SK-N-SH treated with all-trans-retinoic acid at 6 μM for 48 hours (cell line): ENCODE measurements around the gene RAB35.

Experiments used
- ATAC-seq: fragments of 200-7000 bp; cut with Tn5 transposase; 3 replicates; pipeline ENCODE4 v1.9.1; 2020; ENCODE audit warnings: mild to moderate bottlenecking, moderate library complexity
- ARNTL ChIP-seq: fragments of 450-650 bp; formaldehyde crosslinking; IDR thresholded peaks from 2 replicates; pipeline ENCODE4 v1.5.0; 2020; ENCODE audit warnings: low read depth, mild to moderate bottlenecking, moderate library complexity, borderline replicate concordance
- BACH2 ChIP-seq: fragments of 250-450 bp; sonication (Bioruptor Pico); IDR thresholded peaks from 2 replicates; pipeline ENCODE4 v1.9.0; 2021; ENCODE audit warnings: mild to moderate bottlenecking, borderline replicate concordance
- CREB5 ChIP-seq: fragments of 250-450 bp; sonication (Bioruptor Pico); IDR thresholded peaks from 2 replicates; pipeline ENCODE4 v1.5.1; 2020; ENCODE audit warnings: low read depth, mild to moderate bottlenecking, moderate library complexity
- CSDC2 ChIP-seq: fragments of 250-450 bp; sonication (Bioruptor Pico); IDR thresholded peaks from 2 replicates; pipeline ENCODE4 v1.5.0; 2020; ENCODE audit warnings: mild to moderate bottlenecking, moderate library complexity
- CSRNP3 ChIP-seq: fragments of 250-450 bp; sonication (Bioruptor Pico); IDR thresholded peaks from 2 replicates; pipeline ENCODE4 v1.5.1; 2021; ENCODE audit warnings: mild to moderate bottlenecking, moderate library complexity
- ESRRG ChIP-seq: fragments of 250-450 bp; sonication (Bioruptor Pico); IDR thresholded peaks from 2 replicates; pipeline ENCODE4 v1.6.1; 2021; ENCODE audit warnings: mild to moderate bottlenecking
- GLIS3 ChIP-seq: fragments of 250-450 bp; sonication (Bioruptor Pico); IDR thresholded peaks from 2 replicates; pipeline ENCODE4 v1.5.0; 2020; ENCODE audit warnings: mild to moderate bottlenecking, moderate library complexity
- ISL1 ChIP-seq: fragments of 250-450 bp; sonication (Bioruptor Pico); IDR thresholded peaks from 2 replicates; pipeline ENCODE4 v2.1.2; 2022; ENCODE audit warnings: mild to moderate bottlenecking, moderate library complexity
- OSR1 ChIP-seq: fragments of 250-450 bp; sonication (Bioruptor Pico); IDR thresholded peaks from 2 replicates; pipeline ENCODE4 v1.8.0; 2022; ENCODE audit warnings: moderate library complexity, mild to moderate bottlenecking, inconsistent platforms
- PATZ1 ChIP-seq: fragments of 250-450 bp; sonication (Bioruptor Pico); IDR thresholded peaks from 2 replicates; pipeline ENCODE4 v1.8.0; 2020; ENCODE audit warnings: mild to moderate bottlenecking, moderate library complexity, borderline replicate concordance
- POU6F1 ChIP-seq: fragments of 250-450 bp; sonication (Bioruptor Pico); IDR thresholded peaks from 2 replicates; pipeline ENCODE4 v1.8.0; 2021; ENCODE audit warnings: low read depth, mild to moderate bottlenecking, moderate library complexity, borderline replicate concordance
- PPARA ChIP-seq: fragments of 250-450 bp; sonication (Bioruptor Pico); IDR thresholded peaks from 2 replicates; pipeline ENCODE4 v1.5.0; 2020; ENCODE audit warnings: mild to moderate bottlenecking, borderline replicate concordance
- RARB ChIP-seq: fragments of 250-450 bp; sonication (Bioruptor Pico); IDR thresholded peaks from 2 replicates; pipeline ENCODE4 v1.8.0; 2021; ENCODE audit warnings: mild to moderate bottlenecking, moderate library complexity
- SNAI2 ChIP-seq: fragments of 250-450 bp; sonication (Bioruptor Pico); IDR thresholded peaks from 2 replicates; pipeline ENCODE4 v1.5.0; 2020; ENCODE audit warnings: mild to moderate bottlenecking, moderate library complexity
- TCF4 ChIP-seq: fragments of 250-450 bp; sonication (Bioruptor Pico); IDR thresholded peaks from 2 replicates; pipeline ENCODE4 v1.8.0; 2021; ENCODE audit warnings: mild to moderate bottlenecking, moderate library complexity, borderline replicate concordance
- TOX ChIP-seq: fragments of 250-450 bp; sonication (Bioruptor Pico); IDR thresholded peaks from 2 replicates; pipeline ENCODE4 v1.8.0; 2021; ENCODE audit warnings: mild to moderate bottlenecking, moderate library complexity, borderline replicate concordance
- TSHZ2 ChIP-seq: fragments of 250-450 bp; sonication (Bioruptor Pico); IDR thresholded peaks from 2 replicates; pipeline ENCODE4 v1.5.0; 2020; ENCODE audit warnings: mild to moderate bottlenecking, moderate library complexity
- ZC3H10 ChIP-seq: fragments of 250-450 bp; sonication (Bioruptor Pico); IDR thresholded peaks from 2 replicates; pipeline ENCODE4 v1.5.1; 2021; ENCODE audit warnings: mild to moderate bottlenecking, moderate library complexity
- ZFP3 ChIP-seq: fragments of 250-450 bp; sonication (Bioruptor Pico); IDR thresholded peaks from 2 replicates; pipeline ENCODE4 v1.5.0; 2020; ENCODE audit warnings: mild to moderate bottlenecking, moderate library complexity
- ZFP30 ChIP-seq: fragments of 450-650 bp; formaldehyde crosslinking; IDR thresholded peaks from 2 replicates; pipeline ENCODE4 v1.5.0; 2022; ENCODE audit warnings: mild to moderate bottlenecking, moderate library complexity
- ZNF565 ChIP-seq: fragments of 450-650 bp; formaldehyde crosslinking; conservative IDR thresholded peaks from 2 replicates; pipeline ENCODE4 v1.5.0; 2020; ENCODE audit warnings: low read depth, mild to moderate bottlenecking, moderate library complexity
- ZNF70 ChIP-seq: fragments of 450-650 bp; formaldehyde crosslinking; IDR thresholded peaks from 2 replicates; pipeline ENCODE4 v1.5.0; 2020; ENCODE audit warnings: mild to moderate bottlenecking, moderate library complexity
- ZNF8 ChIP-seq: fragments of 450-650 bp; formaldehyde crosslinking; IDR thresholded peaks from 2 replicates; pipeline ENCODE4 v1.5.0; 2020; ENCODE audit warnings: mild to moderate bottlenecking, moderate library complexity

Gene RAB35

GRCh38 chr12:120089105-120089504 is 27.4 kb downstream of the RAB35 start:
- no peak for TF ChIP-seq SNAI2 (CRISPR knock-in tag)
- TF ChIP-seq OSR1 (CRISPR knock-in tag) = no peak
- TF ChIP-seq ZNF70 (CRISPR knock-in tag) = no peak
- no peak for TF ChIP-seq BACH2 (CRISPR knock-in tag)
- no peak for TF ChIP-seq CSDC2 (CRISPR knock-in tag)
- no peak for TF ChIP-seq CREB5 (CRISPR knock-in tag)
- TF ChIP-seq ARNTL (CRISPR knock-in tag) = no peak

GRCh38 chr12:120086801-120087621 is 29.5 kb downstream of the RAB35 start:
- TF ChIP-seq OSR1 (CRISPR knock-in tag) (no peak), ZFP30 (CRISPR knock-in tag) (no peak), ESRRG (CRISPR knock-in tag) (no peak), TSHZ2 (no peak), CREB5 (CRISPR knock-in tag) (no peak), PATZ1 (CRISPR knock-in tag) (0 out of 2 replicates have a peak, but pooled peaks have one; percentile 37), TOX (CRISPR knock-in tag) (no peak), RARB (CRISPR knock-in tag) (no peak), PPARA (no peak), ISL1 (no peak), POU6F1 (CRISPR knock-in tag) (no peak), CSDC2 (CRISPR knock-in tag) (no peak), BACH2 (CRISPR knock-in tag) (peak; percentile 100; the same call in 1 of the 2 replicates), ARNTL (CRISPR knock-in tag) (peak; percentile 22; the same call in 1 of the 2 replicates), ZC3H10 (CRISPR knock-in tag) (no peak), ZNF565 (no peak), ZNF8 (CRISPR knock-in tag) (no peak), TCF4 (CRISPR knock-in tag) (no peak), SNAI2 (CRISPR knock-in tag) (no peak), GLIS3 (CRISPR knock-in tag) (no peak; the same call in 1 of the 2 replicates), ZFP3 (CRISPR knock-in tag) (0 out of 2 replicates have a peak, but pooled peaks have one; percentile 21), ZNF70 (CRISPR knock-in tag) (no peak), CSRNP3 (CRISPR knock-in tag) (no peak)
- ATAC-seq = peak; percentile 96

More at GRCh38 chr12:120089105-120089504, 27.4 kb downstream of the RAB35 start:
- no peak for ATAC-seq
